A204.1 (cell line): ENCODE data around the gene VPS13D.
"Not testable (repeated sequence)": the region's sequence is repeated elsewhere in the genome, so short reads cannot be mapped to it uniquely, and the experiment has no call there.

Source experiments
- FAIRE-seq: peaks from 2 replicates; lab custom pipeline; 2012; peaks lifted over from hg19 to GRCh38; lab: Jason Lieb, UNC

The VPS13D gene

GRCh38 chr1:12521096-12521495, 291.3 kb downstream of the VPS13D start:
- no peak for FAIRE-seq

- FAIRE-seq: not testable (repeated sequence)
Observed at GRCh38 chr1:12522780-12523179, 292.9 kb downstream of the VPS13D start.

GRCh38 chr1:12524266-12524665, 294.4 kb downstream of the VPS13D start:
- no peak for FAIRE-seq

- no peak for FAIRE-seq
Observed at GRCh38 chr1:12525311-12526181, 295.7 kb downstream of the VPS13D start.

DNA sequence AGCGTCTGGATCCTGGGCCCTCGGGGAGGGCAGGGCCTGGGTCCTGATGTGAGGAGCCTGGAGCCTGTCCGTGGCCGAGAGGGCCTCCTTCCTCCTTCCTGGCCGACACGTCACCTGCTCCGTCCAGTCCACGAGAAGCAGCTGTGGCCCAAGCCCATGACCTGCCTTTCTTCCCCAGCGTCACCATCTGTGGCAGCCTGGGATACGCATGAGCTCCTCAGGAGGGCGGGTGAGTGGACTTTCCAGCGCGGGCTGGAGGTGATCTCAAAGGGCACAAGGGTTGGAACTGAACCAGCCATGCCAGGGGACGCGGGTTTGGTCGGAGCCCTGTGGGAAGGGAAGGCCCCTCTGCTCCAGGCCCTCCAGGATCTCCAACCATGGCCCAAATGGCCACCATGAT, 297.7 kb downstream of the VPS13D start:
- no peak for FAIRE-seq

- FAIRE-seq: no peak
Observed at GRCh38 chr1:12528021-12528852, 298.4 kb downstream of the VPS13D start.

DNA sequence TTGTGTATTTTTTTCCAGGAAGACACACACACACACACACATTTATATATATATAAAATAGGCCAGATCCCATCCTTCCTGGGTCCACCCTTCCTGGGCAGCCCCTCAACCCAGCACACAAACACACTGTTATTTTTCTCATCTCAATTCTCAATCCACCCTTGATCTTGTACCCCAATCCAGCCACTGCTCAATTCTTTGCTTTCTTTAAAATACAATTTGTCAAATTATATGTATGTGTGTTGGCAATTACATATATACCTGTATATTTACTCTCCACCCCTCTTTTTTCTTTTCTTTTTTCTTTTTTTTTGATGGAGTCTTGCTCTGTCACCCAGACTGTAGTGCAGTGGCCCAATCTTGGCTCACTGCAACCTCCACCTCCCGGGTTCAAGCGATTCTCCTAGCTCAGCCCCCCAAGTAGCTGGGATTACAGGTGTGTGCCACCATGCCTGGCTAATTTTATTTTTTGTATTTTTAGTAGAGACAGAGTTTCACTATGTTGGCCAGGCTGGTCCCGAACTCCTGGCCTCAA, 299.9 kb downstream of the VPS13D start:
- no peak for FAIRE-seq

- FAIRE-seq: no peak
Observed at GRCh38 chr1:12530462-12531178, 300.8 kb downstream of the VPS13D start.

GRCh38 chr1:12531179-12531499, 301.3 kb downstream of the VPS13D start:
- FAIRE-seq: no peak

DNA sequence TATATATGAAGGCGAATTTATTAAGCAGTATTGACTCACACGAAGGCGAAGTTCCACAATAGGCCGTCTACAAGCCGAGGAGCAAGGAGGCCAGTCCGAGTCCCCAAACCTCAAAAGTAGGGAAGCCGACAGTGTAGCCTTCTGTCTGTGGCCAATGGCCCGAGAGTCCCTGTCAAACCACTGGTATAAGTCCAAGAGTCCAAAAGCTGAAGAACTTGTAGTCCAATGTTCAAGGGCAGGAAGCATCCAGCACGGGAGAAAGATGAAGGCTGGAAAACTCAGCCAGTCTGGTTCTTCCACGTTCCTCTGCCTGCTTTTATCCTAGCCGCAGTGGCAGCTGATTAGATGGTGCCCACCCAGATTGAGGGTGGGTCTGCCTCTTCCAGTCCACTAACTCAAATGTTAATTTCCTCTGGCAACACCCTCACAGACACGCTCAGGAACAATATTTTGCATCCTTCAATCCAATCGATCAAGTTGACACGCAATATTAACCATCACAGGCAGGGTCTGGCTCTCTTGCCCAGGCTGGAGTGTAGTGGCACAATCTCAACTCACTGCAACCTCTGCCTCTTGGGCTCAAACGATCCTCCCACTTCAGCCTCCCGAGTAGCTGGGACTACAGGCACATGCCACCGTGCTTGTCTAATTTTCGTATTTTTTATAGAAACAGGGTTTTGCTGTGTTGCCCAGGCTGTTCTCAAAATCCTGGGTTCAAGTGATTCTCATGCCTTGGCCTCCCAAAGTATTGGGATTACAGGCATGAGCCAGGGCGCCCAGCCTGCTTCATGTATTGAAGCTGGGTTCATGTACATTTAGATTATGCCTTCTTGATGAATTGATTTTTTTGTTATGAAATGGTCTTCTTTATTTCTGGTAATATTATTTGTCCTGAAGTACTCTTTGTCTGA, 302.8 kb downstream of the VPS13D start:
- no peak for FAIRE-seq

DNA sequence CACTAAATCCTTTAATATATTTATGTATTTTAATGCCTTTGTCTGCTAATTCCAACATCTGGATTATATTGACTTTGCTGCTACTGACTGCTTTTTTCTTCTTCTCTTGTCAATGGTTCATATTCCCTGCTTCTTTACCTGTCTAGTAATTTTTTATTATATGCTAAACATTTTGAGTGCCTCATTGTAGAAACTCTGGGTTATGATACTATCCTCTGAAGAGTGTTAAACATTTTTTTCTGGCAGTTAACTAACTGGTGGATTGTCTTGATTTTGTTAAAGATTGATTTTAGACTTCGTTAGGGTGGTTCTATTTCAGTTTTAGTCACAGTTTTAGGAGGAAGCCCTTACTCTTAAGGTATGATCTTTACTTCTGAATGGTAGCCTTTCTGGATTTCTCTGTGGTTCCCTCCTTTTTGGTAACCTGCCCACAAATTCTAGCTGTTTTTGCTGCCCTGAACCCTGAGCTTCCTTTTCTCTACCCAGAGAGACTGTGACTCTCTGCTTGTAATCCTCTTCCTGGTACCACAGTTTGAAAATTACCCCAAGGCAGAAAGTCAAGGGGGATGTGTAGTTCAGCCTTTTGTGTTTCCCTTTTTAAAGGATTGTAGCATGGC, 306.3 kb downstream of the VPS13D start:
- no peak for FAIRE-seq

GRCh38 chr1:12537294-12537693, 307.5 kb downstream of the VPS13D start:
- FAIRE-seq: no peak

- no peak for FAIRE-seq
Observed at GRCh38 chr1:12537906-12538461, 308.2 kb downstream of the VPS13D start.

- FAIRE-seq: not testable (repeated sequence)
Observed at GRCh38 chr1:12538536-12538935, 308.7 kb downstream of the VPS13D start.

DNA sequence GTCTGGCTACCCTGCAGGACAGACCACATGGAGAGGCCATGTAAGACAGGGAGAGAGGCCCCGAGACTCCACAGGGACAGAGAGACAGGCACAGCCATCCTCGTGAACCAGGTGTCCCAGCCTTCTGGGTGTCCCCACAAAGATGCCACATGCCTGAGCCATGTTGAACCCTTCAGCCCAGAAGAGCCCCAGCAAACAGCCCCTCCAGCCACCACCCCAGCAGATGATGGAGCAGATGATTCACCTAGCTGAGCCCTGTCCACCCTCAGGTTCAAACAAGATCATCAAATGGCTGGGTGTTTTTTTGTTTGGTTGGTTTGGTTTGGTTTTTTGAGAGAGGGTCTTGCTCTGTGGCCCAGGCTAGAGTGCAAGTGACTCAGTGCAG, 309.5 kb downstream of the VPS13D start:
- no peak for FAIRE-seq

DNA sequence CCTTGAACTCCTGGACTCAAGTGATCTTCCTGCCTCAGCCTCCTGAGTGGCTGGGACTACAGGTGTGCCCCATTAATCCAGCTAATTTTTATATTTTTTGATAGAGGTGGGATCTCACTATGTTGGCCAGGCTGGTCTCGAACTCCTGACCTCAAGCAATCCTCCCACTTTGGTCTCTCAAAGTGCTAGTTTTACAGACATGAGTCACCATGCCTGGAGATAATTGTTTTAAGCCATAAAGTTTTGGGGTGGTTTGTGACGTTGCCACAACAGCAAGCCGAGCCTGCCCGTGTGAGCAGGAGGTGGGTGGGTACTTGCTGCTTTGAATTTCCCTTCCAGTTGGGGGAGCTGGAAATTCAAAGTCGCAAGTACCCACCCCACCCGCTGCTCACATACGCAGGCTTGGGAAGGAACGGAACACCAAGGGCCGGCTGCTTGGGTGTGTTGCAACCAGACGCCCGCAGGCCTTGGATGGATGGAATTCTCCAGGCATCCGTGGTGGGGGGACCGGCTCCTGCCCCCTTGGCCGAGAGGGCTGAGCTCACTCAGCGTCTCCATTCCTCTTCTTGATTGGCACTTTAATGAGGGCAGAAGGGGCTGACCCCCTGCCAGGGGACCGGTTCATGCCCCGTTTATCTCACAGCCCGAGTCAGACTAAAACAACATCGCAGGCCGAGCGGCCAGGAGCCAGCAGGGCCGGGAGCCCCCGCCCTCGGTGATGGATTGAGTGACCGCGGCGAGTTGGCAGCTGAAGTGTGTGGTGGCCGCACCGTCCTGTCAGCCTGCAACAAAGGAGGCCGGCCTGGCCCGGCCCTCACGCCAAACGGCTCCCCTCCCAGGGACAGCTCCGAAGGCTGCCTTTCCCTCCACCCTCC, 310.1 kb downstream of the VPS13D start:
- no peak for FAIRE-seq

GRCh38 chr1:12540580-12541273, 310.9 kb downstream of the VPS13D start:
- no peak for FAIRE-seq

GRCh38 chr1:12541274-12542137, 311.7 kb downstream of the VPS13D start:
- no peak for FAIRE-seq
